HG02610 (cell line): ENCODE measurements around the gene PLA2G12A.

ENCODE experiments used
- ATAC-seq: cut with Tn5 transposase; IDR thresholded peaks from one replicate; pipeline ENCODE4 v1.9.1; 2021; ENCODE audit warnings: mild to moderate bottlenecking, moderate library complexity; ENCODE audit not compliant: unreplicated experiment

Gene PLA2G12A

GRCh38 chr4:109729718-109730618 is at the start of gene PLA2G12A:
PLA2G12A (minus strand) TSS chr4:109730070; CDS start chr4:109729809, 261 bp downstream.
- peak; percentile 85 for ATAC-seq

GRCh38 chr4:109764789-109765402 is 35.0 kb upstream of the PLA2G12A start:
- no peak for ATAC-seq

GRCh38 chr4:109764376-109764775 is 34.5 kb upstream of the PLA2G12A start:
- no peak for ATAC-seq

GRCh38 chr4:109760682-109761081 is 30.8 kb upstream of the PLA2G12A start:
- ATAC-seq, result no peak

- ATAC-seq, result no peak
Measured at GRCh38 chr4:109755656-109756055, 25.8 kb upstream of the PLA2G12A start.

- ATAC-seq, result no peak
Measured at GRCh38 chr4:109754093-109754857, 24.4 kb upstream of the PLA2G12A start.

GRCh38 chr4:109752525-109752924 is 22.7 kb upstream of the PLA2G12A start:
- ATAC-seq, result no peak

GRCh38 chr4:109751852-109752251 is 22.0 kb upstream of the PLA2G12A start:
- ATAC-seq, result no peak

GRCh38 chr4:109750652-109751244 is 20.9 kb upstream of the PLA2G12A start:
- no peak for ATAC-seq

- no peak for ATAC-seq
Measured at GRCh38 chr4:109749388-109750082, 19.7 kb upstream of the PLA2G12A start.

GRCh38 chr4:109748114-109748513 is 18.2 kb upstream of the PLA2G12A start:
- ATAC-seq, result no peak

- ATAC-seq, result no peak
Measured at GRCh38 chr4:109746728-109747127, 16.9 kb upstream of the PLA2G12A start.

- ATAC-seq, result no peak
Measured at GRCh38 chr4:109745830-109746229, 16.0 kb upstream of the PLA2G12A start.

GRCh38 chr4:109739547-109739946 is 9.7 kb upstream of the PLA2G12A start:
- ATAC-seq, result no peak

GRCh38 chr4:109738104-109738872 is 8.4 kb upstream of the PLA2G12A start:
- ATAC-seq, result no peak

GRCh38 chr4:109735566-109736365 is 5.9 kb upstream of the PLA2G12A start:
- no peak for ATAC-seq

GRCh38 chr4:109733728-109734127 is 3.9 kb upstream of the PLA2G12A start:
- ATAC-seq, result no peak

- ATAC-seq, result no peak
Measured at GRCh38 chr4:109730619-109731545, 1.0 kb upstream of the PLA2G12A start.
